ENCODE data around the gene MLLT6. TPM values are rescaled to one million over a fixed set of nuclear protein-coding genes. Genes with fewer than 3 reads are reported as not detected.

MLLT6 gene
- total and polyA plus RNA-seq, 10 of the 15 experiments (the other 5 are each of a cell fraction or from before 2014, with no cell fraction given): 4.8 to 105 (median 36.3) TPM

DNA sequence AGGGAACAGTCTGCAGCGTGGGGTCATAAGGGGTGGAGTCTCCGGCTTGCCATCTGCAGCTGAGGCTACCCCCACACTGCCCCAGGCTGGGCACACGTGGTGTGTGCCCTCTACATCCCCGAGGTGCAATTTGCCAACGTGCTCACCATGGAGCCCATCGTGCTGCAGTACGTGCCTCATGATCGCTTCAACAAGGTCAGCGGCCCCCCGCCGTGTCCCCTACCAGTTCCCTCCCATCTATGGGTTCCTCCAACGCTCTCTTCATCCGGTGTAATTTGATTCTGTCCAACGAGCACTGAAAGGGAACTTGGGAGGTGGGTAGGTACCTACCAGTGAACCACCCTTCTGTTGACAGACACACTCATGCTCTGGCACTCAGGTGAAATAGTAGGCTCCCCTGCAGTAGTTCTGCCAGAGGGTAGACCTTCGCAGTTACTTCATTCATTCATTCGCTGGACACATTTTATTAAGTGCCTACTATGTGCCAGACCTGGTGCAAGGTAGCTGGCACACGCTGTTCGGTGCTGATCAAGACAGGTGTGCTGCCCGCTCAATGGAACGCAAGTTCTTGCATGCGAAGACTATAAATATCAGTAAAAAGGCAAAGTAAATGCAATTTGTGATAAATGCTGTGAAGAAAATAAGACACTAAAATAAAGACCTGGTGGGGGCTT lies 2.7 kb downstream of the MLLT6 start:
- H3K9ac ChIP-seq (ENCODE audit: control insufficient read depth, insufficient read depth, low read length): no peak overlapping the region
- 96% methylated on average over 21 of the region's 21 CpGs for WGBS (ENCODE audit: insufficient coverage, insufficient replicate concordance, low lambda C conversion rate, missing lambda C conversion rate)
- H3K9me3 ChIP-seq (replicated peaks; ENCODE audit: control insufficient read depth, insufficient read depth, low read length): no peaks in the 10 kb centered on the region
- H3K27me3 ChIP-seq (replicated peaks in 1 of 2; ENCODE audit: control insufficient read depth in 2 of 2, insufficient read depth in 2 of 2, low read length in 1 of 2): no peaks in the 10 kb centered on the region
- RAD21 ChIA-PET (ENCODE audit: unreplicated experiment): interaction anchor here (1.3 to 3.8 kb wide), 3 partner anchors 23 to 39 kb away, joined by 3 to 24 read pairs (median 20); partner anchors contain the start of gene CISD3
- peaks cover 20 to 34% of the 10 kb centered on the region in 2 experiments; a peak in 3 of 4 replicates for H3K36me3 ChIP-seq (ENCODE audit: control insufficient read depth in 2 of 2, insufficient read depth in 2 of 2, low read length in 1 of 2)
- H3K79me2 ChIP-seq (ENCODE audit: control insufficient read depth, insufficient read depth, low read length): peaks cover 59% of the 10 kb centered on the region
- POLR2A ChIA-PET: interaction anchor here (1.4 kb wide), 1 partner anchor 23 kb away, joined by 4 read pairs; no protein-coding TSS in a partner anchor
- H3K4me1 ChIP-seq (ENCODE audit: control insufficient read depth, insufficient read depth, low read length): peaks cover 9% of the 10 kb centered on the region
- SMC1A ChIA-PET (ENCODE audit: uncharacterized antibody, unreplicated experiment): interaction anchor here (1.7 kb wide), 1 partner anchor 7 kb away, joined by 4 read pairs; no protein-coding TSS in a partner anchor
- no peaks in the 10 kb centered on the region for H4K20me1 ChIP-seq (ENCODE audit: control insufficient read depth, insufficient read depth)
- in situ Hi-C loops (cut with MboI) (no loop called here), intact Hi-C loops (cut with micrococcal nuclease; ENCODE audit: unreplicated experiment) (no loop called here)
- FAIRE-seq (no peak), ATAC-seq (no peak), DNase-seq (ENCODE audit: low read depth, low spot score) (no peak)
- H3K4me2 ChIP-seq (ENCODE audit: control insufficient read depth, insufficient read depth): peak overlapping the region; percentile 81
- CTCF ChIA-PET: interaction anchor here (1.1 to 3.2 kb wide), 5 partner anchors 23 to 40 kb away, joined by 4 to 17 read pairs (median 5); partner anchors contain the start of gene EPOP
- H3K4me3 ChIP-seq: peak overlapping the region; percentile 99
- no peak overlapping the region for H2AFZ ChIP-seq (ENCODE audit: control insufficient read depth, low read depth, low read length)
- no peak overlapping the region for H3K27ac ChIP-seq (ENCODE audit: control insufficient read depth, insufficient read depth)
- BruUV-seq (replicated peaks): TSS peak; percentile 21
- no peak for TF ChIP-seq CEBPZ (IDR thresholded peaks at IDR 0.05; ENCODE audit: low read depth, low read length)
- TF ChIP-seq SKIL (IDR thresholded peaks at IDR 0.05; ENCODE audit: low read depth, poor library complexity, severe bottlenecking): no peak
- TF ChIP-seq SIN3A (IDR thresholded peaks at IDR 0.05; ENCODE audit: low read depth, low read length): no peak
- TF ChIP-seq ZNF207 (IDR thresholded peaks at IDR 0.05; ENCODE audit: borderline replicate concordance): no peak
- TF ChIP-seq BRCA1 (IDR thresholded peaks at IDR 0.05; ENCODE audit: low read depth, low read length): no peak
- TF ChIP-seq, protein P1, sequence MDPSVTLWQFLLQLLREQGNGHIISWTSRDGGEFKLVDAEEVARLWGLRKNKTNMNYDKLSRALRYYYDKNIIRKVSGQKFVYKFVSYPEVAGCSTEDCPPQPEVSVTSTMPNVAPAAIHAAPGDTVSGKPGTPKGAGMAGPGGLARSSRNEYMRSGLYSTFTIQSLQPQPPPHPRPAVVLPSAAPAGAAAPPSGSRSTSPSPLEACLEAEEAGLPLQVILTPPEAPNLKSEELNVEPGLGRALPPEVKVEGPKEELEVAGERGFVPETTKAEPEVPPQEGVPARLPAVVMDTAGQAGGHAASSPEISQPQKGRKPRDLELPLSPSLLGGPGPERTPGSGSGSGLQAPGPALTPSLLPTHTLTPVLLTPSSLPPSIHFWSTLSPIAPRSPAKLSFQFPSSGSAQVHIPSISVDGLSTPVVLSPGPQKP (IDR thresholded peaks at IDR 0.05; ENCODE audit: low read depth, low read length): no peak
- no peak for TF ChIP-seq PAX8 (IDR thresholded peaks at IDR 0.05)
- TF ChIP-seq TCF3 (IDR thresholded peaks at IDR 0.05; ENCODE audit: borderline replicate concordance, insufficient read depth, low read depth, low read length): no peak
- no peak for TF ChIP-seq GATAD2B (conservative IDR thresholded peaks at IDR 0.05; ENCODE audit: low read depth)
- no peak for TF ChIP-seq POLR2A (IDR thresholded peaks at IDR 0.05; ENCODE audit: low read depth, low read length)
- no peak for TF ChIP-seq MYB (IDR thresholded peaks at IDR 0.05; ENCODE audit: borderline replicate concordance, low read depth, low read length)
- TF ChIP-seq, protein P2, sequence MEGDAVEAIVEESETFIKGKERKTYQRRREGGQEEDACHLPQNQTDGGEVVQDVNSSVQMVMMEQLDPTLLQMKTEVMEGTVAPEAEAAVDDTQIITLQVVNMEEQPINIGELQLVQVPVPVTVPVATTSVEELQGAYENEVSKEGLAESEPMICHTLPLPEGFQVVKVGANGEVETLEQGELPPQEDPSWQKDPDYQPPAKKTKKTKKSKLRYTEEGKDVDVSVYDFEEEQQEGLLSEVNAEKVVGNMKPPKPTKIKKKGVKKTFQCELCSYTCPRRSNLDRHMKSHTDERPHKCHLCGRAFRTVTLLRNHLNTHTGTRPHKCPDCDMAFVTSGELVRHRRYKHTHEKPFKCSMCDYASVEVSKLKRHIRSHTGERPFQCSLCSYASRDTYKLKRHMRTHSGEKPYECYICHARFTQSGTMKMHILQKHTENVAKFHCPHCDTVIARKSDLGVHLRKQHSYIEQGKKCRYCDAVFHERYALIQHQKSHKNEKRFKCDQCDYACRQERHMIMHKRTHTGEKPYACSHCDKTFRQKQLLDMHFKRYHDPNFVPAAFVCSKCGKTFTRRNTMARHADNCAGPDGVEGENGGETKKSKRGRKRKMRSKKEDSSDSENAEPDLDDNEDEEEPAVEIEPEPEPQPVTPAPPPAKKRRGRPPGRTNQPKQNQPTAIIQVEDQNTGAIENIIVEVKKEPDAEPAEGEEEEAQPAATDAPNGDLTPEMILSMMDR (IDR thresholded peaks at IDR 0.05 in 2 of 3, conservative IDR thresholded peaks at IDR 0.05 in 1 of 3; ENCODE audit: control insufficient read depth in 2 of 3, extremely low read depth in 1 of 3, insufficient read depth in 1 of 3, low read depth in 3 of 3, low read length in 3 of 3): no peak
- no peak for TF ChIP-seq KLF5 (IDR thresholded peaks at IDR 0.05; ENCODE audit: partially characterized antibody)
- TF ChIP-seq KDM1A (IDR thresholded peaks at IDR 0.05; ENCODE audit: borderline replicate concordance): no peak
